GM03348 (cell line): Measurements from ENCODE around the gene SRPX.

Source experiments
- DNase-seq: peaks from one replicate; pipeline ENCODE4 v3.0.0; 2012; ENCODE audit warnings: low spot score

The SRPX gene

DNA sequence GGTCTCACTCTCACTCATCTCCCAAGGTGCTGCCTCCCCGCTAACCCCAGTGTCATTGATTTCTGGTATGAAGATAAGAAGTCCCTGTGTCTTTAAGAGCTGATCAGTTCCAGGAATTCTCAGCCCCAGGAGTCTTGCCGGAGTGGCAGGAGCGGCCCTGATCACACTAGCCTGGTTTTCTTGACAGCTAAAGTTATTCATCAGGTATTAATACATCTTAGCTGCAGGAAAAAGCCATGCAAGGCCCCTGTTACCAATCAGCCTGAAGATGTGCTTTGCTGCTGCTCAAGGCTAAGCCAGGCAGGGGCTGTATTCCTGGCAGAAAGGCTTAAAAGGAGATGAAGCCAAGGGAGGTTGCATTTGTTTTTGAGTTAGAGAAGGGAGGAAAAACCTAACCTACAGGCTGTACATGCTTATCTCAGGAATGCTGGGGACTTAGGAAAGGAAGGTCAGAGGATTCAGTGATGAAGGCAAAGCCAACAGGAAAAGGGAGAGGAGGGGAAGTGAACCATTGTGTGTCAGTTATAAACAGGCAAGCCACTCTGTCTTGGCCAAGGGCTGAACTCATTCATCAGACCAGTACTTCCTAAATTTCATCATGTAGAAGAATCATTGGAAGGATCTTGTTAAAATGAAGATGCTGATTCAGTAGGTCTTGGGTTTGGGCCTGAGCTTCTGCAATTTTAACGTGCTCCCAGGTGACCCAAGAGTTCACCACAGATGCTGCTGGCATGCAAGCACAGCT is 8.6 kb downstream of the SRPX start:
- DNase-seq: no peak

DNA sequence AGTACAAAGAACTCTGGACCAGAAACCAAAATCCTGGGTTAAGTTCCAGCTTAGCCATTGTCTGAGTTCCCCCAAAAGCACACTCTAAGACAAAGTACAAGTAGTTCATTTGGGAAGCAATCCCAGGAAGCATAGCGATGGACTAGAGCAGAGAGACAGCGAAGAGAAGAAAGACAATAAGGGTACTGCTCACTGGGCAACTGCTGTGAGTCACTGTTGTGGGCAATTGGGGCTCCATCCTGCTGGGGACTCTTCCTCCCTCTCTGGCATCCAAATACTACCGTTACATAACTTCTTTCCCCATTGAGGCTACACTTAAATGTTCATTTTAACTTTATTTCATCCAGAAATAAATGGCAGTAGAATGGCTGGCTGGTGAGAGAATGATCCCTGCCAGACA is 14.1 kb downstream of the SRPX start:
- no peak for DNase-seq

DNA sequence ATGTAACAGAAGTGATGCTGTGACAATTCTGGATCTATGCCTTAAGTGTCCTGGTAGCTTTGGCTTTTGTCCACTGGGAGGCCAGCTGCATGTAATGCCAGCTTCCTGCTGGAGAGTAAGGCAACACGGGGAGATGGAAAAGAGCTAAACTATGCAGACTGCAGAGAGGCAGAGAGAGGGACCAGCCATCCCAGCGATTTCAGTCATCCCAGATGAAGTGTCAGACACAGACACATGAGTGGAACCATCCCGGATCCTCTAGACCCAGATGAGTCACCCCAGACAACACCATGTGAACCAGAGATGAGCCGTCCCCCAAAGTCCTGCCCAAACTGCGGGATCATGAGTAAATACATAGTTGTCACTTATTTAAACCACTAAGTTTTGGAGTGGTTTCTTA is 14.6 kb downstream of the SRPX start:
- peak; percentile 34 for DNase-seq

DNA sequence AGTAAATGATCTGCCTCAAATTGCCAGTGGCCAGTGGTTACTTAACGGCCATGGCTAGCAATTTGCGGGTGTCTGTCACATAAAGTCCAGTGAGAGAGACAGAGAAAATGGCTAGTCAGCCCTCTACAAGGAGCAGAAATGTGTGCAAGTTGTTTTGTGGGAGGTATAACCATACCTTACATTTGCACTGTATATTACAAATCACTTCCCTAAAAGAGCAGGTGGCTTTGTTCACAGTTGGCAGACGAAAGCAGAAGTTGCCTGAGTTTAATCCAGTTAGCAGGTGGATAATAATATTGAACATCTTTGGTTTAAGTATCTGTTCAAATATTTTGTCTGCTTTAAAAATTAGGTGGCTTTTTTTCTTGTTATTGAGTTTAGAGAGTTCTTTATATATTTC is 15.6 kb downstream of the SRPX start:
- no peak for DNase-seq

DNA sequence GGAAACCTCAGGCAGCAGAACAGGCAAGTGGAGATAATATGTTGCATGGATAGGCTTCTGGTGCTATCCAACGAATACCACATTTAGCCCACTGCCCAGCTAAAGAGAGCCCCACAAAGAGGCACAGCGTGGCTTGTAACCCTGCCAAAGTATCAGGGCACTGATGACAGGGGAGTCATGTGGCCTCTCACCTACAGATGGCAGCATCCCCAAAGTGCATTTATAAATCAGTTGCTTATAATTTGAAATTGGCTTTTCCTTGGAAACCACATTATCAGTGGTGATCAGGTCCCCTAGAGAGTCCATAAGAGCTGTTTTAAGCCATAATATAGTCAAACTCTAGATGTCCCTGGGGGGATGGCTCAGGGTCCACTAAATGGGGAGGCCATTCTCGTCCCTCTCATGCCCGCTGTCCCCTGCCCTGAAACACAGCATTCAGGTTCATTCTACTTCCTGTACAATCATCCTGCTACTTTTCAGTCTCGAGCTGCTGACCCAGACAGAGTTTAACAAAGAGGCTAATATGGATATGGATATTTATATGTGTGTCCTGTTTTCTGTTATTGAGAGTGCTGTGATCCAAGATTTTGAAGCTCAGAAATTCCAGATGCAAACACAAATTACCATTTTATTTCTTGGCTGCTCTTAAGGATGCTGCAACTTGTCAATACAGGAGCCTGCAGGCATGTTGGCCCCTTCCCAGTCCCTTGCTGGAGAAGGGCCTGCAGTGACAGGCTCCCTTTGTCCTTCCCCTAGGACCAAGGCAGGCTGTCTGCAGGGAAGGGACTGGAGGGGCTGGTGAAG is 28.5 kb downstream of the SRPX start:
- peak; percentile 22 for DNase-seq

DNA sequence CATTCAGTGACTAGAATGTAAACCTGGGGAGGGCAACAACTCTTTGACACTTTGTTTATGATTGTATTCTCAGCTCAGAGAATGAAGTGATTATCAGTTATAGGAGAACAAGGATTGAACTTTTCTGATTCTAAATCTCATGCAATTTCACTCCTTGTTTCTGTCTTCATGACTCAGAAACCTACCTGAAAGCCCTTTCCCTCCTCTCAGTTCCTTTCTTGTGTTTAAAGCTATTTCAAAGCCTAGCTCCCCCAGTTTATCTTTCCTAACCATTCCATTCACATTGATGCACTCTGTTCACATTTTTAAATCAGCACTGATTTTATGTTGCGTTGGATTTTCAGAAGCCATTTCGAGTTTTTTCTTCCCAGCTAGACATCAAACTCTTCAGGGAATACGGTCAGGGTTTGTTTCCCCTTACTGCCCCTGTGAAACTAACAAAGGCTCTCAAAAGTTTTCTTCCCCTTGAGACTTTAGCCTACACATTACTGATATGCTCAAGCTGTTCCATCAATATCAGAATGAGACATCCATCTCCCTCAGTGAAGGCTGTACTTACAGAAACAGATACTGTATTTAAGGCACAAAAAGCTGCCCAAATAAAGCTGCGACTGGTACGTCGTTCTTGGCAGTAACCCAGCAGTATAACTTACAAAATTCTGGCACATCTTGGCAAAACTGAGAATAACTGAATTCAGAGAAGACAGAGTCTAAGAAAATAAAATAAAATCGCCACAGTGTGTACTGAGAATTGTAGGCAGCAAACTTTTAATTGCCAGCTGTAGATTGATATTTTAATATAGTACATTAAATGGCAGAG is 31.0 kb downstream of the SRPX start:
- no peak for DNase-seq

DNA sequence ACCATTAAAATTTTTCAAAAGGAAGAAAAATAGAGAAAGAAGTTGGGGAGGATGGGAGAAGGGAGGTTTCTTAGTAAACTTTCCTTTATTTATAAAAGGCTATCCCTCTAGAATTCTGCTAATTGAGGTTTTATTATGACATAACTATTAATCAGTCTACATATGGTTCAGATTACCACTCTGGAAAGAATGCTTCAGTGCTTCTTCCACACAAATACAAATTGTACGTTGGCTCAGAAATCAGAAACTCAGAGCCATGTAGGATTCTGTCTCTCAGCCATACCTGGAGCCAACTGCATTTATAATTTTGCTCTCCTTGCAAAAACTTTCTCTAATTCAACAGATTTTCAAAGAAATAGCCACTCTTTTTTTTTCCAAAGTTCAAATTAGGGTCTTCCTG is 37.1 kb downstream of the SRPX start:
- DNase-seq: peak; percentile 18

DNA sequence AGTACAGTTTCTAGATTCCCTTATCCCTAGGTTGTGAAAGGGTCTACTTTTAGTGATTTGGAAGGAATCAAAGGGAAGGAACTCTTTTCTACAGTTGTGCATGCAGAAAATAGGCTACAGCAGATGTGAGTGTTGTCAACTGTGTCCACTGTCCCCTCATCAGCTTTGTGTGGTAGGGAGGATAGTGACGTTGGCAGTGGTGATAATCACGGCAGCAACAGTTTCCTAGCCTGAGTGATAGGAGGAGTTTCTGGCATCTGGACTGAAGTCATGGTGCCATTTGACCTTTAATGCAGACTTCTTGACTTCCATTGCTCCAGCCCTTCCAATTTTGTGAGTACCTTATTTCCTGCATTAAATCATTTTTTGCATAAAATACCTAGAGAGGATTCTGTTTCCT is 39.3 kb downstream of the SRPX start:
- no peak for DNase-seq

DNA sequence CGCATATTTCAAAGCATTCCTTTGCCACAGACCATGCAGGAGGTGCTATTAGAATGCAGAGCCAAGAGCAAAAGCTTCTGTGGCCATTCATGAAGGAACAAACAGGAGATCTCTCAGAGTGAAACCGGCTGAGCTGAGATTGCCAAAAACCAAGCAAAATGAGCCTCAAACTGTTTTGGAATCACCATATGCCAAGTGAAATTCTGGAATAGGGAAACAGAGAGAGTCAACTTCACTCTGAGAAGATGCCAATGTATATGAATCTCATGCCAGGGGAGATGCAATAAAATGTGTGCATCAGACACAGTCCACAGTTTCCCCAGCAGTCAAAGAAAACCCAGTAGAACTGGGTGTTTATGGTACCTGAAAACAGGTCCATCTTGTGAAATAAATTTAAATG is 42.3 kb downstream of the SRPX start:
- DNase-seq: no peak

DNA sequence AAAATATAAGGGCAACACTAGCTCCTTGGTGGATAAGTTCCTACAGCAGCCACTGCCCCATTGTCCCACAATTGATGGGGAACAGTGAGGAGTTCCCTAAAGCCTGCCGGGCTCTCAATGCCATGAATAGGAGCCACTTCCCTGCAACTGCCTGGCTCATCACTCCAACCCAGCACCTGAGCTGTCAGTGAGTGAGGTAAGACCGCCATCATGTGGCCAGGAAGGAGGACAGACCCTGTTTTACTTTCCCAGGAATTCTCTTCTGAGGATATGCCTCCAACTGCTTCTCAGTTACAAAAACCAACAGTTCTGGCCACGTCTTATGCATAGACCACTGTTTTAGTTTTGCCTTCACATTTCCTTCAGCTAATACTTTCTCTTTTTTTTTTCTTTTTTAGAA is 45.5 kb downstream of the SRPX start:
- DNase-seq: no peak

DNA sequence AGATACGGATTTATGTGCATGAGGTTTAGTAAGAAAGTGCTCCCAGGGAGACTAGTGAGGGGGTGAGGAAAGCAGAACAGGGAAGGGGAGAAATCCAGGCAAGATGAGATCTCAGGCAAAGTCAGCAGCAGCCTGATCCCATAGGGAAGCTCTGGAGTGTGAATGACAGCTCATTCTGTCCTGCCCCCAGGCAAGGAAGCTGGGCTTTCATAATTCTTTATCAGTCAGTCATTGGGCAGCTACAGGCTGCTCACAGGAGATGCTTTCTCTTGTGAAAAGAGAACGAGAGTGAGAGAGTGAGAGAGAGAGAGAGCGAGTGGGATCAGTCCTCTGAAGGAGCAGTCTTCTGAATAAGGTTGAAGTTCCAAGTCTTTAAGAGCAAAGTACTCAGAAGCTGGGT is 48.1 kb downstream of the SRPX start:
- DNase-seq: no peak

DNA sequence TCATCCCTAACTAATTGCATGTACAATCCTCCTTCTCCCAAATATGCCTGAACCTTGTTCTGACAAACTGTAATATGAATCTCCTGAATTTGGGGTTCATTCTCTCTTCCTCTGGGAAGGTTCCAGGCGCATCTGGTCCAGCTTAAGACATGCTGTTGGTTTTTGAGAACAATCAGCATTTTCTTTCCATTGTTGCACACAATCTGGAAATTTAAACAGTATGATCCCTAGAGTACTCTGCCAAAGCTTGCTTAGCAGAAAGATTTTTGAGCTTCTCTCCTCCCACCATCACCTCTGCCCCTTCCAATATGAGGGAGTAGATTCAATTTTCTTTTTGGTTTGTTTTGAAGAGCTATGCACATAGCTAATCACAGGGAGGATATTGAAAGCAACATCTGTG is 50.1 kb downstream of the SRPX start:
- DNase-seq: no peak

DNA sequence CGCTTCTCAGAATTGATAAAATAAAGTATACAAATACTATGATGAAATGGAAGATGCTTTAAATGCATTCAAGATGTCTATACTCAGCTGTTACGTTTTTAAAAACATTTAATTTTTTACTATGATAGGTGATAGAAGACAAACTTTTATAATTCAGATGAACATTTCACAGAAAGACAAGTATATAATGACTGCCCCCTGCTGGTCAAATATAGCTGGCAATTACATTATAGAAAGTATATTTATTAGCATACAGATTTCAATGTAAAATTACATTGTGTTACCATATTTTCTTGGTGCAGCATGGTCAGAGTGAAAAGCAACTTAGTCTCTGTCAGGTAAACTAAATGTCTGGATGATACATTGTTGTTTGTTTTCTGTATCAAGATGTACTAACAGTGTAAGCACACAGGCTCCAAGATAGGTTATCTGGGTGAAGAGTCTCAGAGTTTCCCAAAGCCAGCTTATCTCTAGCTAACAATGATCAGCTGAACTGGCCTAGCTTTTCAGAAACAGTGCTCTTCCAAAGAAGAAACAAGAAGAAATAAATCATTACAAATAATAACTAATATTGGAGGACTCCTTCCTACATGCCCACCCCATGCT is 54.1 kb downstream of the SRPX start:
- DNase-seq: peak; percentile 6

DNA sequence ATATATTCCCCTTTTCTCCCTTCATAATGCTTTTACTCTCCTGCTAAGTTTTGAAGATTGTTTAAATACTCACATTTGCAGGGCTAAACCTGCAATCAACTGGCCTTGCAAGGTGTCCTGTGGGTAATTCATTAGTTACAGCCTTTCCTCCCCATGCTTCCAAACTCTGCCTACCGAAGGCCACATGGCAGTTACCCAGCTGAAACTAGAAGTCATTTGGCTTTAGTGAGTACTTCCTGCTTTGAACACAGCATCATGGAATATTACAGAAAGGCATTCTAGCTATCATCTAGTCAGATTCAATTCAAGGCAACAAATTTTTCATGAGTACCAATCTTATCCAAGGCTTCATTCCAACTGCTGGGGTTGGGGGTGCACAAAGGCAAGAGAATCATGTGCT is 55.6 kb downstream of the SRPX start:
- no peak for DNase-seq

DNA sequence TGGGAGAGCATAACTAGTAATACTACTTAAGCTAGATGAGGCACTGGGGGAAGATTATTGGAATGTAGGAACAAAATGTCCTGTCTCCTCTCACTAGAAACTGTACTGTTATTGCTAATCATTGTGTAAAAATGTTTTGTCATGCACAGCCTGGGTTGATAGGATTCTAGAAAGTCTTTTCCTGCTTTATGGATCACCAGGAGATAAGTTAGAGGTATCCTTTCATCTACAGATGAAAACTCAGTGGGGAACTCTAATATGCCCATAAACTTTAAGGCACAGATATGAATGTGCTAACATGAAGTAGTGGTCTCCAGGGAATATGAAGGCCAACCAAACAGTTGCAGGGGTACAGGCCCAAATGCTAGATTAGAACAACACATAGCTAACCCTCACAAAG is 57.5 kb downstream of the SRPX start:
- DNase-seq: no peak

DNA sequence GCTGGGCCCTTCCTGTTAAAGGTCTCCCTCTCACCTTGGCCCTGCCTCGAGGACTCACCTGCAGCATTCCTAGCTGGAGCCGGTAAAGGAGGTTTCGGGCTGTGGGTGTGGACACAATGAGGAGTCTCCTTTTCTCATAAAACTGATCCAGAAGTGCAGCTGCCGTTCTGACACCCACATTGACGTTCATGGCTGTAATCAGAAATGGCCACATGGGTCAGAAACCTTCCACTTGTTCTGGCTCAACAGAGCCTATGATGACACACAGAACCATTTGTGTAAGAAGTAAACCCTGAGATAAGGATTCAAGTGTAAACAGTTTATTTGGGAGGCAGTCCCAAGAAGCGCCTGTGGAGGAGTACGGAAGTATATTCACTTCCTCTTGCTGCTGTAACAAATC is 63.8 kb downstream of the SRPX start:
- no peak for DNase-seq

DNA sequence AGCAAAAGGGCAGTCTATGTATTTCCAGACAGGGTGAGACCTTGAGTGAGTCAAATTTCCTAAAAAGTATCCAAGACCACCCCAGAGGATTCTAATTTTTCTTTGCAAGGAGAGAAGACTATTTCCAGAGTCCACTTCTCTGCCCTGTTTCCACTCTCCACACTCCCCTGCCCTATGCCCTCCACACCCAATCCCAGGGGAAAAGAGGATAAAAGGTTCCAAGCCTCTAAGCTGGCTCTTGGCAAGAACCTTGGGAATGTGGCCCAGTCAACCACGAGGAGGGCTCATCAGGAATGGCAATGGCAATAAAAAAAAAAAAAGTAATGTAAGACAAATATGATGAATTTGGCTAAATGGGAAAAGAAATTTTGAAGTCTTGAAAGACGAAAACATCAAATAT is 65.9 kb downstream of the SRPX start:
- DNase-seq: peak; percentile 9

DNA sequence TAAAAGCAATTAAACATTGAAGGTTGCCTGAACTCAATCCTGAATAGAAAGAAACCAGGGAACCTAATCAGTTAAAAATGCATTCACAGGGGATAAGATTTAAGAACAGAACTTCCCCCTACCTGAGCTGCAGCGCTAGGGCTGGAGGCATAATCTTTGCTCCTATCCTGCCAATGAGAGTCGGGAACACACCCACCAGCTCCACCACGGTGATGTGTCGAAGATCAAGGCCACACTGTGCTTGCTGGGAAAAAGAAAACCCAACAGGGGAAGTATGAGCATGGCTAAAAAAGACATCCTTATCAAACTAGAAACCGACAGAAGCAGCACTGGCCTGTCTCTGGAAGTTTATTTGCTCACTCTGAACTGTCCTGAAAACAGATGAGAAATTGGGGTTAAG is 66.3 kb downstream of the SRPX start:
- no peak for DNase-seq

DNA sequence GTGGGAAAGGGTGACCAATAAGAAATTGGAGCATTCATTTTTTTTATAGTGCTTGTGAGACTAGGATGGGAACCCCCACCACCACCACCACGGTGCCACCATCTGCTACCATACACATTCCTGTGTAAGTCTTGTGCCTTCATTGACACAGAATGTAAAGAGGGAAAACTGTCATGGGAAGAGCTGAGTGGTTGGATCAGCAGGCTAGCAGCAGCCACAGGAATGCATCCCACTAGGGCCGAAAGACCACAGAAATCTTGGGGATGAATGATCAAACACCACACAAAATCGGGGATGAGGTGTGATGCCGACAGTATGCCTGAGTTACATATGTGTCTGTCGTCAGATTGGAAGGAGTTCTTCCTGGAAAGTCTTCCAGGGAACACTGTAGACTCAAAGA is 69.2 kb downstream of the SRPX start:
- DNase-seq: peak; percentile 10

DNA sequence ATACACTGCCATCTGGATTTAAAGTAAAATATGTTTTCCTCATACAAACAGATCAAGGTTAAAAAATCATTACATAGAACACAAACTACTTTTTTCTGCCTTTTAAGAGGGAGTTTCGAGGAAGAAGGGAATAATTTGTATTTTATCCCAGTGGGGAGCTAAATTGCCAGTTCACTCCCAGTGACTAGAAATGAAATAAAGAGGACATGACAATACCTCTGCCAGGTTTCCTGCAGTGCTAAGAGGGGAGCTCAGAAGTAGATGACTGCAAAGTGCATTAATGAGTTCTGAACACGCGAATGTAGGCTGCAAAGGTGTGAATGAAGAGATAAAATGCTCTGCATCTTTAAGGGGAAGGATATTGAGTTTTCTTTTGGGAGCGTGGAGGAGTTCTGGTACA is 69.7 kb downstream of the SRPX start:
- no peak for DNase-seq

DNA sequence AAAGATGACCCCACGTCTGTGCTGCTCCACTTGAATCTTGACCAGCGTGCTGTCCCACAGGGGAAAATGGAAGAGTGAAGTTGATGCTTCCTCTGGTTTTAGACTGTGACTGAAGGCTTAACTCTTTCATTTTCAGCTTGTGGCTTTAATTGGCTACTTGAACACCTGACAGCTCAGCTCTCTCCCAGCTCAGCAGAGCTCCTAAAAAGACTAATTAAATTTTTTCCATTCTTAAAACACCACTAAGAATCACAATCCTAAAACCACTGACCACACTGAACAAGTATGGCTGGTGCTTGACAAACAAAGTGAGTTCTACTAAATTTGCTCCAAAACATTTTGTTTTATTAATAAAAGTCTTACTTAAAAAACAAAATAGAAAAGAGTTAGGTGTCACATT is 71.7 kb downstream of the SRPX start:
- DNase-seq: no peak

DNA sequence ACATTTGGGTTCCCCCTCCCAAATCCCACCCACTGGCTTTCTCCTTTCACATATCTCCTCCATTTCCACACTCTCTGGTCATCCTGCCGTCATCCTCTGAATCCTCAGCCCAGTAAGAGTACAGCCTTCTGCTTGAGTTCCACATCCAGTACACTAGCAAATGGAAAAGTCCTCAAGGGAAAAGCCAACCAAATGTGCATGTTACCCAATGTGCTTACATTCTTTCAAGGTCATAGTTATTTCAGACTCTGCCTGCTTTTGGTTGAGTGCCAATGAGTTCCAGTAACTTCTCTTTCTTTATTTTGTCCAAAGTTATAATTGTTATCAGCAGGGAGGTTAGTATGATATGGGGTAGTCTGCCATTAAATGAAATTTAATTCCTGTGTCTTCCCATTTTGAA is 78.1 kb downstream of the SRPX start:
- DNase-seq: peak; percentile 11

DNA sequence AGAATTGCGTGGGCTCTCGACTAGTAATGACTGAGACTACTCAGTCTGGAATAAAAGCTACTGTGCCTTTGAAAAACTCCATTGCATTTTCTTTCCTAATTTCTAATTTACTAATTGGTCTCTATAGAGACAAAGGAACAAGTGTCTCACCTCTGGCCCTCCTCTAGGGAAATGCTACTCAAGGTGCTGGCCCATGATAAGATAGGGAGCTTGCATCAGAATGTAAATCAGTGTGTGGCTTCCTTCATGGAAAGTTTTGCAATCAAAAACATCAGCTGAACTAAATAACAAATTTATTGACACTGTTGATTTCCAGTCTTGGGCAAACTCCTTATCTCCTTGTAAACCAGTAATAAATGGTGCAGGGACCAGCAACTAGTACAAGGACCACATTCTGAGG is 81.8 kb downstream of the SRPX start:
- DNase-seq: no peak
